Gastroesophageal sphincter (tissue), 4 donors: ENCODE results near the gene HIRA. TPM values are rescaled to one million over a fixed set of nuclear protein-coding genes. Genes with fewer than 3 reads are reported as not detected.
A peak's percentile ranks its signal among the peaks of the same experiment; 100 is the strongest.
"Not testable (repeated sequence)": the region's sequence is repeated elsewhere in the genome, so short reads cannot be mapped to it uniquely, and the experiment has no call there.

Experiments used
- ATAC-seq: fragments of 150-250 bp; one replicate; pipeline ENCODE4 v1.9.1; 2016; ENCODE audit warnings: mild to moderate bottlenecking, moderate library complexity
- H3K27ac ChIP-seq, 4 donors: fragments of 200-600 bp; sonication (generic) in 3 of 4; 1 replicate in 3 of 4; 2 replicates in 1 of 4; pipeline ENCODE4 v1.5.1; 2016 to 2019
- H3K27me3 ChIP-seq: fragments of 200-600 bp; sonication (generic); one replicate; pipeline ENCODE4 v1.5.1; 2019
- H3K36me3 ChIP-seq, 2 donors: fragments of 200-600 bp; sonication (generic); one replicate each; pipeline ENCODE4 v1.5.1; 2019; ENCODE audit warnings: control low read depth in 1 of 2
- H3K4me1 ChIP-seq, 3 donors: fragments of 200-600 bp; sonication (generic); 1 replicate in 2 of 3; 2 replicates in 1 of 3; pipeline ENCODE4 v1.5.1; 2016 to 2019; ENCODE audit warnings: control low read depth in 2 of 3
- H3K4me3 ChIP-seq, 2 donors: fragments of 200-600 bp; sonication (generic); one replicate each; pipeline ENCODE4 v1.5.1; 2019; ENCODE audit warnings: mild to moderate bottlenecking in 1 of 2, moderate library complexity in 1 of 2
- H3K9me3 ChIP-seq, 3 donors: fragments of 200-600 bp; sonication (generic); one replicate each; pipeline ENCODE4 v1.5.1; 2017 to 2019; ENCODE audit warnings: control low read depth in 2 of 3
- CTCF ChIP-seq, 4 experiments: fragments of 200-600 bp in 2 of 4; fragments of 450-650 bp in 2 of 4; sonication (generic) in 1 of 4; IDR thresholded peaks; one replicate each; pipeline ENCODE4 v1.5.1; 2017 to 2019; ENCODE audit warnings: antibody characterized with exemption in 4 of 4, mild to moderate bottlenecking in 2 of 4, moderate library complexity in 2 of 4
- EP300 ChIP-seq: sonication (generic); formaldehyde crosslinking; IDR thresholded peaks from one replicate; pipeline ENCODE4 v1.6.1; 2017; ENCODE audit warnings: antibody characterized with exemption, mild to moderate bottlenecking
- POLR2A ChIP-seq, 2 donors: fragments of 450-650 bp; IDR thresholded peaks; one replicate each; pipeline ENCODE4 v1.6.1; 2017; ENCODE audit warnings: antibody characterized with exemption in 2 of 2, mild to moderate bottlenecking in 2 of 2, moderate library complexity in 1 of 2
- POLR2AphosphoS5 ChIP-seq: sonication (generic); formaldehyde crosslinking; IDR thresholded peaks from one replicate; pipeline ENCODE4 v1.6.1; 2017; ENCODE audit warnings: antibody characterized with exemption
- WGBS, 2 donors: methylation state at CpG; one replicate each; pipeline ENCODE4 v1.1.5; 2018; ENCODE audit warnings: low coverage in 1 of 2; 5-methylcytosine and 5-hydroxymethylcytosine counted together
- total RNA-seq, 4 donors: library from RNA; depleted of rRNA; stranded (reverse); fragments of >200 nt; gene quantifications; one replicate each; pipeline ENCODE4 v1.1.0, GENCODE V29; 2016

Gene HIRA
- total RNA-seq, 4 donors from 2014 or later: 20.5 to 35.6 (median 26.0) TPM

DNA sequence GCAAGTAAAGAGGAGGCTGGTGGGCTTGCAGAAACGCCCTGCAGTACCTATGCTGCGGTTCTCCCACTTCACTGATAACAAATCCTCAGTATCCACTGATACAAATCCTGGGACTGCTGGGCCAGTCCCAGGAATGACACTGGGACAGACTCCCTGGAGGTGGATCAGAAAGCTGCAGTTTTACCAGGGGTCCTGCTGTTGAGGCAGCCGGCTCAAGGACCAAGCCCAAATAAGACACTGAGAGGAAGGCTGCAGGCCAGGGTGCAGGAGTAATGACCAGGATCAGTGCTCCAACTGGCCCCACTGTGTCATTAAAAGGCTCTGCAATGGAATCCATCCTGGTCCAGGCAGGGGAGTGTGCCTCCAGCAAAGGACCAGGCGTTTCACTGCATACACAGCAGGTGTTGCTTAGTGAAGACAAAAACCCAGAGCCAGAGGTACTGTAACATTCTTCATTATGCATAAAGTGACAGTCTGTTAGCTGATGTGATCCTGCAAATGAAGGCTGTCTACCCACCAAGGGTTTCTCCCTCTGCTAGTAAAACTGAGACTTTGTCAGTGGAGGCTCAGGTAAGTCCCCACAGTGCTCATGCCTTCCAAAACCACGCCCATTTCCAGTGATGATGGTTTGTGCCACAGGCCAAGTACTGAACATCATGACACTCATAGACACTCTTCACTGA, 17.3 kb upstream of the HIRA start:
- Histone ChIP-seq H3K27me3 (no peaks in the 10 kb centered on the region), H3K4me1 (peaks cover 0 to 38% (median 15%) of the 10 kb centered on the region in 3 donors), H3K27ac (peak overlapping the region in 1 of 4 donors; percentile 97), H3K4me3 (no peak overlapping the region), H3K9me3 (no peaks in the 10 kb centered on the region), H3K36me3 (peaks cover 0 to 50% of the 10 kb centered on the region in 2 donors)
- WGBS, 2 donors: 67 to 74% methylated on average over 1 to 3 of the region's 5 CpGs
- ATAC-seq: no peak
- no peak for TF ChIP-seq CTCF (IDR thresholded peaks at IDR 0.05)

DNA sequence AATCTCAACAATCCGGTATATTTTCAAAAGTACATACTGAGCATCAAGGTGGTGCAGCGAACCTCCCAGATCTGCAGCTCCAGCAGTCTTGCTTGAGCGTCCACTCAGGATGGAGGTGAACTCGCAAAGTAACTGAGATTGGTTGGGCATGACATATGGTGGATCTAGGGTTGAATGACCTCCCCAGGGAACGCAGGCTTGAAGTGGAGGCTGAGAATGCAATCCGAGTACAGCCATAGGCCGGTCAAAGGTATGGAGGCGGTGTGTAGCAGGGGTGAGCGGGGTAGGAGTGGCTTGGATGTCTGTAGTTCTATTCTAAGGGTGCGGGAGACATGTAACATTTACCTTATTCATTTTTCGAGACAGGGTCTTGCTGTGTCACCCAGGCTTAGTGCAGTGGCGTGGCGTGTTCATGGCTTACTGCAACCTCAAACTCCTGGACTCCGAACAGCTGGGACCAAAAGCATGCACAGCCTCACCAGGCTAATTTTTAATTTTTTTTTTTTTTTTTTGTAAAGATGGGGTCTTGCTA, 16.6 kb upstream of the HIRA start:
- ATAC-seq: peak; percentile 24
- H3K4me1 ChIP-seq: peaks cover 0 to 38% (median 15%) of the 10 kb centered on the region in 3 donors
- WGBS, 2 donors: 1 to 17% methylated on average over 11 of the region's 14 CpGs
- H3K36me3 ChIP-seq: peaks cover 0 to 50% of the 10 kb centered on the region in 2 donors
- H3K27ac ChIP-seq: peak overlapping the region; percentile 94 to 97 (median 95)
- H3K4me3 ChIP-seq: peak overlapping the region; percentile 87 to 92
- no peak for TF ChIP-seq POLR2AphosphoS5
- TF ChIP-seq EP300: no peak
- no peak for TF ChIP-seq CTCF (IDR thresholded peaks at IDR 0.05)
- no peak for TF ChIP-seq POLR2A (IDR thresholded peaks at IDR 0.05)
- H3K9me3 ChIP-seq: no peaks in the 10 kb centered on the region
- H3K27me3 ChIP-seq: no peaks in the 10 kb centered on the region

GRCh38 chr22:19447330-19448075, 16.0 kb upstream of the HIRA start, which contains the start of gene C22orf39:
TSS of gene C22orf39 (minus strand) at chr22:19447711. CDS start at chr22:19447688, 23 bp downstream.
- peak; percentile 97 for ATAC-seq
- peak; percentile 83 for TF ChIP-seq POLR2AphosphoS5
- TF ChIP-seq EP300: no peak
- TF ChIP-seq CTCF (IDR thresholded peaks at IDR 0.05): peak in 2 of 4 experiments; percentile 3 to 13
- peak; percentile 92 to 94 for TF ChIP-seq POLR2A (IDR thresholded peaks at IDR 0.05)
- Histone ChIP-seq H3K4me3 (peak within 1 kb of the TSS; percentile 87 to 92), H3K36me3 (peaks cover 0 to 50% of the 10 kb centered on the region in 2 donors), H3K27me3 (no peaks in the 10 kb centered on the region), H3K9me3 (no peaks in the 10 kb centered on the region), H3K4me1 (peaks cover 0 to 38% (median 15%) of the 10 kb centered on the region in 3 donors), H3K27ac (peak within 1 kb of the TSS; percentile 94 to 97 (median 95))
- WGBS, 2 donors: 0% methylated on average over 5 to 13 of the region's 92 CpGs

DNA sequence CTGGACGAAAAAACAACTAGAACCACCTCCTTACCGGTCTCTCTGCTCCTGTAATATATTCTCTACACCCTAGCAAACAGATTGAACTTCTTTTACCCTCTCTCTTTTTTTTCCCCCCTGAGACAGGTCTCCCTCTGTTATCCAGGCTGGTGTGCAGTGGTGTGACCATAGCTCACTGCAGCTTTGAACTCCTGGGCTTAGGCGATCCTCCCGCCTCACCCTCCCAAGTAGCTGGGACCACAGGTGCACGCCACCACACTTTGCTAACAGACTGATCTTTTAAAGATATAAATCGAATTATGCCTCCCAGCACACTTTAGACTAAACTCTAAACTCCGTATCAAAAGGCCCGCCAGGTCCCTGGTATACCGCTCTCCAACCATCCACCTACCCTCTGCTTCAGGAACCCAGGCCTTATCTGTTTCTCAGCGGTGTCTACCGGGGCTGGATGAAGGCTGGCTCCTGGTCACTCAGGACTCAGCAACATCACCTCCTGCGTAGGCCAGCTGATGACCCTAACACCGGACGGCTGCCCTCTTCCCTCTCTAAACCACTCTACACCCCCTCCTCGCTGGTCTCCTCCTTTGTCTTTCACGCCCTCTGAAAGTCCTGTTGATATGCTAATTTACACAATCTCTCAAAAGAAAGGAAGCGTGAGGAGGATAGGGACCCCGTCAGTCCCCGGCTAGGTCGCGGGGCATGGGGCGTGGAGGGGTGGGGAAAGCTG, 15.2 kb upstream of the HIRA start:
- no peak for ATAC-seq
- whole genome bisulfite sequencing, 2 donors: 27 to 28% methylated on average over 12 to 14 of the region's 22 CpGs
- H3K4me3 ChIP-seq: peak overlapping the region; percentile 87 to 92
- no peaks in the 10 kb centered on the region for H3K9me3 ChIP-seq
- H3K36me3 ChIP-seq: peaks cover 0 to 50% of the 10 kb centered on the region in 2 donors
- peaks cover 0 to 38% (median 15%) of the 10 kb centered on the region in 3 donors for H3K4me1 ChIP-seq
- H3K27me3 ChIP-seq: no peaks in the 10 kb centered on the region
- H3K27ac ChIP-seq: peak overlapping the region; percentile 94 to 97 (median 95)
- TF ChIP-seq POLR2AphosphoS5: no peak
- no peak for TF ChIP-seq CTCF (IDR thresholded peaks at IDR 0.05)
- no peak for TF ChIP-seq EP300
- no peak for TF ChIP-seq POLR2A (IDR thresholded peaks at IDR 0.05)

DNA sequence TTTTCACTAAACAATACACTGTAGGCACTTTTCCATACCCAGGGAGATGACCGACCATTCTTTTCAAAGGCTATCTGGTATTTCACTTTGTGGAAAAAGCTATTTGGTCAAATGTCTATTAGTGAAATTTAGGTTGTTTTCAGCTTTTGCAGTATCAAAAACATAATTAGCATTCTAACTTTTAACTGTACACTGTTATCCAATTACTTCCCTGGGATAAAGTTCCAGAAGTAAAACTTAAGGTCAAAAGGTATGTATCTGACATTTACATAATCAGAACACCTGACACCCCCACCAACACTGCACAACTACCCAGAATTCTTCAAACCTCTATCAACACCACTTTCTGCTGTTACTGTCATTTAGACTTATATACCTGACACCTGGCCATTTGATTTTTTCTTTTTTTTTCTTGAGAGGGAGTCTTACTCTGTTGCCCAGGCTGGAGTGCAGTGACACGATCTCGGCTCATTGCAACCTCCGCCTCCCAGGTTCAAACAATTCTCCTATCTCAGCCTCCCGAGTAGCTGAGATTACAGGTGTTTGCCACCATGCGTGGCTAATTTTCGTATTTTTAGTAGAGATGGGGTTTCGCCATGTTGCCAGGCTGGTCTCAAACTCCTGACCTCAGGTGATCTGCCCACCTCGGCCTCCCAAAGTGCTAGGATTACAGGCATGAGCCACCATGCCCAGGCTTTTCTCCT, 13.9 kb upstream of the HIRA start:
- not testable (repeated sequence) for H3K4me3 ChIP-seq, ATAC-seq, H3K27me3 ChIP-seq, H3K9me3 ChIP-seq, H3K27ac ChIP-seq
- 91 to 94% methylated on average over 6 to 8 of the region's 9 CpGs for WGBS, 2 donors
- Histone ChIP-seq H3K4me1 (peaks cover 0 to 38% (median 15%) of the 10 kb centered on the region in 3 donors), H3K36me3 (peaks cover 0 to 38% of the 10 kb centered on the region in 2 donors)
